Measurements from ENCODE around the gene EPAS1. TPM values are rescaled to one million over a fixed set of nuclear protein-coding genes. Genes with fewer than 3 reads are reported as not detected.

The EPAS1 gene
- total and polyA plus RNA-seq, 9 of the 15 experiments (the other 6 are each of a cell fraction or from before 2014, with no cell fraction given), result 0.25 to 11.2 (median 4.1) TPM

DNA sequence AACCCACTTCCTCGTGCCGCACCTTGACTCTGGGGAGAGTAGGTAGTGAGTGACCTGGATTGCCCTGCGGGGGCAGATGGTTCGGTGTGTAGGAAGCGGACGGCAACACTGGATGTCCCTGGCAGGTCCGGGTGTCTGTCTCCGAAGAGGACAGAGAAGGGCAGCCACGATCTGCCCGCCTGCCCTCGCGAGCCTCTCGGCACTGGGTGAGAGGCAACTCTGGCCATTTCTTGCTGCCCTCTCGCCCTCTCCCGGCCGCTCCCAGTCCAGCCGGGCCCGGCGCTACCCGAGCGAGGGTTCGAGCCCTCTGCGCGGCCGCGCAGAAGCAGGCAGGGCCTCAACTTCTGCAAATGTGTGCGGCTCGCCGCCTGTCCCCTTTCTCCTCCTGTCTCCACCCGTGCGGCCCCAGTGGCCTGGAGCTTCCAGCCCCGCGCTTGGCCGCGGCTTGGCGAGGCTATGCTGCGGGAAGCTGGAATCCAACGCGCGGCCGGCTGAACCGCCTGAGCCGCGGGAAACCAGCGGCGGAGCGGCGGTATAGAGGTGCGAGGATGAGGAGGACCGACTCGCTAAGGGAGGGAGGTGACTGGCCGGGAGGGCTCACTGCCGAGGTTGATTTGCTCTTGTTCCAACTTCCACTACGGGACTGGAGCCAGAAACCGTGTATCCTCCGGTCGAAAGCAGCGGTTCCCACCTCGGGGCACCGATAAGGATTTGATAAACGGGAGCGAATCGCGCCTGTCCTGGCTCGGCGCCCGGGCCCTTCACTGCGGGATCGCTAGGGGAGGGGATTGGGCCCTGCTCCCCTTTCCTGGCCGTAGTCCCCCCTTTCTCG lies 1.5 kb downstream of the EPAS1 start (continued):
- TF ChIP-seq LCOR (CRISPR knock-in tag; IDR thresholded peaks at IDR 0.05), result 0 out of 2 replicates have a peak, but pooled peaks have one; percentile 30
- no peak for TF ChIP-seq SRSF3 (IDR thresholded peaks at IDR 0.05; ENCODE audit: insufficient read depth, low read length)
- TF ChIP-seq HDAC1 (IDR thresholded peaks at IDR 0.05), result no peak
- TF ChIP-seq TEAD1 (CRISPR knock-in tag; IDR thresholded peaks at IDR 0.05), result peak in 1 of 2 experiments; percentile 47; a peak in 1 of 4 replicates
- TF ChIP-seq ZNF217 (CRISPR knock-in tag; IDR thresholded peaks at IDR 0.05), result no peak
- TF ChIP-seq RNF2 (IDR thresholded peaks at IDR 0.05), result peak; percentile 55
- 0 out of 2 replicates have a peak, but pooled peaks have one; percentile 20 for TF ChIP-seq ZBED1 (IDR thresholded peaks at IDR 0.05)
- peak; percentile 25; the same call in 1 of the 2 replicates for TF ChIP-seq CTBP1 (IDR thresholded peaks at IDR 0.05; ENCODE audit: borderline replicate concordance)
- TF ChIP-seq RAD21 (CRISPR knock-in tag; conservative IDR thresholded peaks at IDR 0.05 in 1 of 2, IDR thresholded peaks at IDR 0.05 in 1 of 2), result peak; percentile 34 to 38; a peak in 3 of 4 replicates
- TF ChIP-seq, protein P1, sequence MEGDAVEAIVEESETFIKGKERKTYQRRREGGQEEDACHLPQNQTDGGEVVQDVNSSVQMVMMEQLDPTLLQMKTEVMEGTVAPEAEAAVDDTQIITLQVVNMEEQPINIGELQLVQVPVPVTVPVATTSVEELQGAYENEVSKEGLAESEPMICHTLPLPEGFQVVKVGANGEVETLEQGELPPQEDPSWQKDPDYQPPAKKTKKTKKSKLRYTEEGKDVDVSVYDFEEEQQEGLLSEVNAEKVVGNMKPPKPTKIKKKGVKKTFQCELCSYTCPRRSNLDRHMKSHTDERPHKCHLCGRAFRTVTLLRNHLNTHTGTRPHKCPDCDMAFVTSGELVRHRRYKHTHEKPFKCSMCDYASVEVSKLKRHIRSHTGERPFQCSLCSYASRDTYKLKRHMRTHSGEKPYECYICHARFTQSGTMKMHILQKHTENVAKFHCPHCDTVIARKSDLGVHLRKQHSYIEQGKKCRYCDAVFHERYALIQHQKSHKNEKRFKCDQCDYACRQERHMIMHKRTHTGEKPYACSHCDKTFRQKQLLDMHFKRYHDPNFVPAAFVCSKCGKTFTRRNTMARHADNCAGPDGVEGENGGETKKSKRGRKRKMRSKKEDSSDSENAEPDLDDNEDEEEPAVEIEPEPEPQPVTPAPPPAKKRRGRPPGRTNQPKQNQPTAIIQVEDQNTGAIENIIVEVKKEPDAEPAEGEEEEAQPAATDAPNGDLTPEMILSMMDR (IDR thresholded peaks at IDR 0.05 in 2 of 3, conservative IDR thresholded peaks at IDR 0.05 in 1 of 3; ENCODE audit: insufficient read depth in 2 of 3, low read depth in 1 of 3, low read length in 3 of 3), result peak; percentile 10 to 24 (median 12); a peak in 1 of 6 replicates
- no peak for TF ChIP-seq ZNF175 (CRISPR knock-in tag; IDR thresholded peaks at IDR 0.05; ENCODE audit: low read depth)
- peak; percentile 28; the same call in 1 of the 2 replicates for TF ChIP-seq ZNF75A (CRISPR knock-in tag; IDR thresholded peaks at IDR 0.05)
- peak; percentile 71 for TF ChIP-seq EGR1 (conservative IDR thresholded peaks at IDR 0.05)
- TF ChIP-seq KLF6 (CRISPR knock-in tag; IDR thresholded peaks at IDR 0.05; ENCODE audit: borderline replicate concordance), result 0 out of 2 replicates have a peak, but pooled peaks have one; percentile 25
- TF ChIP-seq ZFX (CRISPR knock-in tag; IDR thresholded peaks at IDR 0.05), result peak; percentile 53
- TF ChIP-seq ERF (CRISPR knock-in tag; IDR thresholded peaks at IDR 0.05), result 0 out of 2 replicates have a peak, but pooled peaks have one; percentile 16
- no peak for TF ChIP-seq GATAD2A (IDR thresholded peaks at IDR 0.05)
- TF ChIP-seq RREB1 (CRISPR knock-in tag; IDR thresholded peaks at IDR 0.05), result peak; percentile 57; the same call in 1 of the 2 replicates
